ENCODE results near the gene SLC25A33. TPM values are rescaled to one million over a fixed set of nuclear protein-coding genes. Genes with fewer than 3 reads are reported as not detected.

The SLC25A33 gene
- total and polyA plus RNA-seq, 2 of the 8 experiments (the other 6 are each of a cell fraction or from before 2014, with no cell fraction given) = 7.8 to 12.8 TPM

DNA sequence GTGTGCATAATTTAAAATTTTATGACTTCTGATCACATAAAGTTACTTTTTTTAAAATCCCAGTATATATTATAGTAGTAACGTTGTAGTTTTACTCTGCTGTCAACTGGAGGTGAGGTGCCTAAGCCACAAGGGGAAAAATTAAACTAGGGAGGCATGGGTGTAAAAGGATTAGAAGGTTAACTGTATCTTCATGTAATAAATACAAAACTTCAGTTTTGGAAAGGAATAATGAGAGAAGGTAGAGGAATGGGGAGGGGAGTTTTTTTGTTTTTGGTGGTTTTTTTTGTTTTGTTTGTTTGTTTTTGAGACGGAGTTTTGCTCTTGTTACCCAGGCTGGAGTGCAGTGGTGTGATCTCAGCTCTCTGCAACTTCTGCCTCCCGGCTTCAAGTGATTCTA, 5.7 kb downstream of the SLC25A33 start:
- no peak overlapping the region for H2BK12ac ChIP-seq (ENCODE audit: low read depth, low read length)
- FAIRE-seq = no peak
- no peak overlapping the region for H3K4me3 ChIP-seq (ENCODE audit: extremely low read depth in 1 of 4, insufficient read depth in 2 of 4, low read depth in 3 of 4, low read length in 4 of 4)
- WGBS, 2 experiments (ENCODE audit: extremely low coverage in 1 of 2, insufficient coverage in 1 of 2, insufficient read length in 1 of 2, insufficient replicate concordance in 2 of 2, low coverage in 1 of 2, low lambda C conversion rate in 2 of 2, missing lambda C conversion rate in 1 of 2) = 90 to 100% methylated on average over 1 to 3 of the region's 3 CpGs
- H3K56ac ChIP-seq (replicated peaks; ENCODE audit: insufficient read length, low read depth, low read length) = no peak overlapping the region
- no peak overlapping the region for H2AFZ ChIP-seq (ENCODE audit: low read length)
- POLR2A ChIA-PET (ENCODE audit: partially characterized antibody) = interaction anchor here (1.3 kb wide), 1 partner anchor 12 kb away, joined by 3 read pairs; no protein-coding TSS in a partner anchor
- peaks cover 28 to 92% of the 10 kb centered on the region in 2 experiments for H3K79me2 ChIP-seq (ENCODE audit: control insufficient read depth in 1 of 2, insufficient read depth in 2 of 2, low read length in 2 of 2)
- no peak overlapping the region for H3K27ac ChIP-seq (ENCODE audit: low read depth, low read length)
- H3K27me3 ChIP-seq (replicated peaks in 1 of 4; ENCODE audit: control insufficient read depth in 3 of 4, extremely low read depth in 1 of 4, insufficient read depth in 3 of 4, low read length in 3 of 4) = no peaks in the 10 kb centered on the region
- H3K14ac ChIP-seq (ENCODE audit: insufficient read length) = no peak overlapping the region
- no peak overlapping the region for H2BK15ac ChIP-seq (ENCODE audit: low read length)
- no peak overlapping the region for H3K23ac ChIP-seq (ENCODE audit: insufficient read length)
- H2AK5ac ChIP-seq (ENCODE audit: low read depth, low read length) = no peak overlapping the region
- no peak overlapping the region for H4K5ac ChIP-seq (ENCODE audit: insufficient read length, low read depth, low read length)
- no peak overlapping the region for H3K18ac ChIP-seq (ENCODE audit: extremely low read depth, low read length)
- H2BK20ac ChIP-seq (ENCODE audit: low read length) = no peak overlapping the region
- H3K9ac ChIP-seq (replicated peaks in 1 of 4; ENCODE audit: extremely low read depth in 1 of 4, low read depth in 3 of 4, low read length in 3 of 4) = no peak overlapping the region
- H3K4me2 ChIP-seq (ENCODE audit: insufficient read depth in 1 of 2, low read depth in 2 of 2, low read length in 2 of 2) = no peak overlapping the region
- H3K23me2 ChIP-seq (ENCODE audit: low read depth, low read length) = peaks cover 4% of the 10 kb centered on the region; the same call in 1 of the 2 replicates
- CTCF ChIA-PET (ENCODE audit: partially characterized antibody) = interaction anchor here (1.4 kb wide), 1 partner anchor 49 kb away, joined by 5 read pairs; no protein-coding TSS in a partner anchor
- H3K9me3 ChIP-seq (ENCODE audit: insufficient read depth in 2 of 2, low read depth in 1 of 2, low read length in 1 of 2) = no peaks in the 10 kb centered on the region
- H3K4me1 ChIP-seq (replicated peaks in 1 of 4; ENCODE audit: control insufficient read depth in 3 of 4, insufficient read depth in 4 of 4, low read length in 3 of 4) = peaks cover 0 to 3% (median 0%) of the 10 kb centered on the region in 4 experiments; a peak in 1 of 7 replicates
- H4K91ac ChIP-seq (replicated peaks; ENCODE audit: insufficient read length, low read length) = no peak overlapping the region
- H4K20me1 ChIP-seq (replicated peaks in 1 of 2; ENCODE audit: control insufficient read depth in 1 of 2, insufficient read depth in 2 of 2, low read length in 2 of 2) = peaks cover 25 to 26% of the 10 kb centered on the region in 2 experiments
- no peak overlapping the region for H2BK120ac ChIP-seq (replicated peaks; ENCODE audit: low read depth, low read length)
- no peak overlapping the region for H4K8ac ChIP-seq (ENCODE audit: extremely low read depth, insufficient read depth, low read length)
- H3K79me1 ChIP-seq (ENCODE audit: low read depth, low read length) = peaks cover 13% of the 10 kb centered on the region
- no peak for DNase-seq (ENCODE audit: low read depth in 1 of 2, low spot score in 2 of 2)
- H2BK5ac ChIP-seq (ENCODE audit: low read depth, low read length) = no peak overlapping the region
- H3K36me3 ChIP-seq (ENCODE audit: control insufficient read depth in 2 of 4, insufficient read depth in 4 of 4, low read length in 3 of 4) = peaks cover 0 to under 1% (median 0%) of the 10 kb centered on the region in 4 experiments; a peak in 1 of 8 replicates
- H3K4ac ChIP-seq (replicated peaks; ENCODE audit: insufficient read length, low read depth, low read length) = no peak overlapping the region
- TF ChIP-seq ASH2L (IDR thresholded peaks at IDR 0.05; ENCODE audit: low read length) (no peak), RXRA (IDR thresholded peaks at IDR 0.05; ENCODE audit: insufficient read depth, low read depth, low read length) (no peak), EGR1 (IDR thresholded peaks at IDR 0.05; ENCODE audit: borderline replicate concordance, low read depth, low read length) (no peak), EP300 (IDR thresholded peaks at IDR 0.05; ENCODE audit: borderline replicate concordance in 1 of 2, low read depth in 2 of 2, low read length in 2 of 2) (no peak), RFX5 (IDR thresholded peaks at IDR 0.05; ENCODE audit: borderline replicate concordance, low read depth, low read length) (no peak), YY1 (IDR thresholded peaks at IDR 0.05; ENCODE audit: low read depth, low read length) (no peak), CREB1 (IDR thresholded peaks at IDR 0.05) (no peak), GABPA (IDR thresholded peaks at IDR 0.05; ENCODE audit: borderline replicate concordance, insufficient read depth, low read length) (no peak), SP2 (IDR thresholded peaks at IDR 0.05; ENCODE audit: low read length) (no peak), FOSL1 (IDR thresholded peaks at IDR 0.05; ENCODE audit: insufficient read depth, low read depth, low read length) (no peak), JUN (IDR thresholded peaks at IDR 0.05; ENCODE audit: low read depth, low read length) (no peak), BCL11A (IDR thresholded peaks at IDR 0.05; ENCODE audit: low read depth in 2 of 2, low read length in 2 of 2) (no peak), SP4 (IDR thresholded peaks at IDR 0.05; ENCODE audit: low read length) (no peak), SIX5 (IDR thresholded peaks at IDR 0.05; ENCODE audit: low read depth, low read length) (no peak)

All from H1 (cell line).